ENCODE results near the gene JAK3. TPM values are rescaled to one million over a fixed set of nuclear protein-coding genes. Genes with fewer than 3 reads are reported as not detected.

The JAK3 gene
- total and polyA plus RNA-seq, 2 of the 8 experiments (the other 6 are each of a cell fraction or from before 2014, with no cell fraction given), result 4.0 to 4.7 TPM

DNA sequence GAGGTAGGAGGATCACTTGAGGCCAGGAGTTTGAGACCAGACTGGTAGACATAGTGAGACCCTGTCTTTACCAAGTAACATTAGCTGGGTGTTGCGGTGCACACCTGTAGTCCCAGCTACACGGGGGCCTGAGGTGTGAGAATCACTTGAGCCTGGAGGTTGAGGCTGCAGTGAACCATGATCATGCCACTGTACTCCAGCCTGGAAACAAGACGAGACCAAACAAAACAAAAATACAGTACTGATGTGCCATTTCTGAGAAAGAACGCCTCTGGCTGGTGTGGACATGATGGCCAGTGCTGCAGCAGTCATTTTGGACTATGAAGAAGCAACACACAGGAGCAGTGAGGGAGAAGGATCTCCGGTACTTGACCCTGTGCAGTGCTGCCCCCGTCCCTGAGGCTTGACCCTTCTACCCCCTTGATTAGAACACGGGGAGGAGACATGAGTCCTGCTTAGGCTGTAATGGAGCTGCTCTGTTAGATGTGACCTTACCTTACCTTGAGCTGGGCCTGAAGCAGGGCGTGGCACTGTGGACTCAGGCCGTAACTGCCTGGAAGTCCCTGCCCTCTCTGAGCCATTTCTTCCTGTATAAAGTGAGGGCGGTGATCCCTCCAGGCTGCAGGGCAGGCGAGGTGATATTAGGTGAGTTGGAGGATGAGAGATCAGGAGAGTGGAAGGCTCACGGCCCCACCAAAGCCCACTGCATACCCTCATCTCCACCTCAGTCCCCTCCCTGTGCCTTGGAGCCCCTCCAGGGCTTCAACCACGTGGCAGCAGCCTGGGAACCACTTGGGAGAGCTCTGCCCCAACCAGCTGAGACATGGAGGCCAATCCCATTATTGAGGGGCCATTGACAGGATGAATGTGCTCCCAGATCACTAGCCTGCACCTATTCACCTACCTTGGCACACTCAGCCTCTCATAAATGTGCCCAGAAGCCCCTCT, 17.9 kb upstream of the JAK3 start (continued):
- TF ChIP-seq, protein P1, sequence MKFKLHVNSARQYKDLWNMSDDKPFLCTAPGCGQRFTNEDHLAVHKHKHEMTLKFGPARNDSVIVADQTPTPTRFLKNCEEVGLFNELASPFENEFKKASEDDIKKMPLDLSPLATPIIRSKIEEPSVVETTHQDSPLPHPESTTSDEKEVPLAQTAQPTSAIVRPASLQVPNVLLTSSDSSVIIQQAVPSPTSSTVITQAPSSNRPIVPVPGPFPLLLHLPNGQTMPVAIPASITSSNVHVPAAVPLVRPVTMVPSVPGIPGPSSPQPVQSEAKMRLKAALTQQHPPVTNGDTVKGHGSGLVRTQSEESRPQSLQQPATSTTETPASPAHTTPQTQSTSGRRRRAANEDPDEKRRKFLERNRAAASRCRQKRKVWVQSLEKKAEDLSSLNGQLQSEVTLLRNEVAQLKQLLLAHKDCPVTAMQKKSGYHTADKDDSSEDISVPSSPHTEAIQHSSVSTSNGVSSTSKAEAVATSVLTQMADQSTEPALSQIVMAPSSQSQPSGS (IDR thresholded peaks at IDR 0.05; ENCODE audit: low read length), result peak; percentile 52; the same call in 1 of the 2 replicates
- TF ChIP-seq, protein P2, sequence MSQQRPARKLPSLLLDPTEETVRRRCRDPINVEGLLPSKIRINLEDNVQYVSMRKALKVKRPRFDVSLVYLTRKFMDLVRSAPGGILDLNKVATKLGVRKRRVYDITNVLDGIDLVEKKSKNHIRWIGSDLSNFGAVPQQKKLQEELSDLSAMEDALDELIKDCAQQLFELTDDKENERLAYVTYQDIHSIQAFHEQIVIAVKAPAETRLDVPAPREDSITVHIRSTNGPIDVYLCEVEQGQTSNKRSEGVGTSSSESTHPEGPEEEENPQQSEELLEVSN (IDR thresholded peaks at IDR 0.05), result no peak; the same call in 1 of the 2 replicates

All from H1 (cell line).